Upper lobe of left lung (tissue), 6 donors: ENCODE results near the gene CACNB4. TPM values are rescaled to one million over a fixed set of nuclear protein-coding genes. Genes with fewer than 3 reads are reported as not detected.

Experiments used
- ATAC-seq, 2 donors: fragments of 200-7000 bp; cut with Tn5 transposase; one replicate each; pipeline ENCODE4 v1.9.1; 2022; ENCODE audit warnings: mild to moderate bottlenecking in 2 of 2, moderate library complexity in 2 of 2; ENCODE audit not compliant: low FRiP score in 2 of 2
- DNase-seq, 2 donors: peaks; one replicate each; pipeline ENCODE4 v3.0.0-alpha.2; 2019 to 2020
- H3K27ac ChIP-seq, 4 donors: fragments of 200-600 bp; sonication (generic); one replicate each; pipeline ENCODE4 v1.5.1; 2016 to 2019
- H3K27me3 ChIP-seq, 4 donors: fragments of 200-600 bp; sonication (generic); one replicate each; pipeline ENCODE4 v1.5.1; 2017 to 2019
- H3K36me3 ChIP-seq, 4 donors: fragments of 200-600 bp; sonication (generic); one replicate each; pipeline ENCODE4 v1.5.1; 2016 to 2019
- H3K4me1 ChIP-seq, 4 donors: fragments of 200-600 bp; sonication (generic); one replicate each; pipeline ENCODE4 v1.5.1; 2018 to 2019
- H3K4me3 ChIP-seq, 4 donors: fragments of 200-600 bp; sonication (generic); one replicate each; pipeline ENCODE4 v1.5.1; 2017 to 2019; ENCODE audit warnings: mild to moderate bottlenecking in 2 of 4, moderate library complexity in 1 of 4
- H3K9me3 ChIP-seq, 4 donors: fragments of 200-600 bp; sonication (generic); one replicate each; pipeline ENCODE4 v1.5.1; 2018 to 2019
- CTCF ChIP-seq, 6 experiments: fragments of 450-650 bp in 4 of 6; fragments of 200-600 bp in 2 of 6; sonication (generic) in 2 of 6; IDR thresholded peaks; one replicate each; pipeline ENCODE4 v1.5.1; 2016 to 2019; ENCODE audit warnings: antibody characterized with exemption in 6 of 6
- EP300 ChIP-seq, 4 donors: sonication (generic); formaldehyde crosslinking; IDR thresholded peaks; one replicate each; pipeline ENCODE4 v1.5.1; 2017; ENCODE audit warnings: antibody characterized with exemption in 4 of 4, control low read depth in 2 of 4
- POLR2A ChIP-seq, 4 donors: fragments of 450-650 bp; IDR thresholded peaks; one replicate each; pipeline ENCODE4 v1.5.1; 2016 to 2017; ENCODE audit warnings: antibody characterized with exemption in 4 of 4, mild to moderate bottlenecking in 2 of 4
- POLR2AphosphoS5 ChIP-seq, 2 donors: sonication (generic); formaldehyde crosslinking; IDR thresholded peaks; one replicate each; pipeline ENCODE4 v1.5.1; 2017; ENCODE audit warnings: antibody characterized with exemption in 2 of 2
- WGBS, 2 donors: methylation state at CpG; one replicate each; pipeline ENCODE4 v1.1.5; 2017 to 2018; 5-methylcytosine and 5-hydroxymethylcytosine counted together
- total RNA-seq, 6 donors: library from RNA; depleted of rRNA in 4 of 6; stranded (reverse); fragments of >200 nt in 4 of 6; gene quantifications; one replicate each; pipeline versions ENCODE4 v1.1.0 to v1.2.1, GENCODE V29; 2016 to 2021
- donor health status: DM: no; HTN: no; CAD: no; lungs with moderate emphysema.
- donor health status: DM: no; HTN: yes; CAD: no; lungs with severe emphysema.

The CACNB4 gene
- total RNA-seq, 6 donors from 2014 or later, result 7.7 to 21.0 (median 12.8) TPM

DNA sequence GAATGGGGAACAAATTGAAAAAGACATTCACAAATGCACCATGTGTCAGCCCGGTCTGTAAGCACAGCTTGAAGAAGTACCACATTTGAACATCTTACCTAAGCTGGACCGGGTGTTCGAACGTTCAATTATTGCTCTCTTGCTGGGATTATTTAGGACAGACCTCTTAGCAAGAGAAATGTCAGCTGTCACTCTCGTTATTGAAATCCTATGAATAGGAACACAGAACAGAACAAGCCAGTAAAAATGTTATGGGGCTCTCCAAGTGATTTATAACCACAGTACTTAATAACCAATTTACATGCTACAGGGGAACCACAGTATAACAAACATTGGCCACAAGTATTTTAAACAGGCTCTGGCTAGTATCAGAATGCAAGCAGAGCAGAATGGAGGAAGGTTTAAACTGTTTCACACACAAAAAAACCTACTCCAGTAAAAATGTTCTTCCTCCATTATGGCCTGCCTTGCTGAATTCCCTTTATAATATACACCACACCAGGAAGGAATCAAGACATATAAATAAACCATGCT, 238.2 kb downstream of the CACNB4 start:
- ATAC-seq, result no peak

DNA sequence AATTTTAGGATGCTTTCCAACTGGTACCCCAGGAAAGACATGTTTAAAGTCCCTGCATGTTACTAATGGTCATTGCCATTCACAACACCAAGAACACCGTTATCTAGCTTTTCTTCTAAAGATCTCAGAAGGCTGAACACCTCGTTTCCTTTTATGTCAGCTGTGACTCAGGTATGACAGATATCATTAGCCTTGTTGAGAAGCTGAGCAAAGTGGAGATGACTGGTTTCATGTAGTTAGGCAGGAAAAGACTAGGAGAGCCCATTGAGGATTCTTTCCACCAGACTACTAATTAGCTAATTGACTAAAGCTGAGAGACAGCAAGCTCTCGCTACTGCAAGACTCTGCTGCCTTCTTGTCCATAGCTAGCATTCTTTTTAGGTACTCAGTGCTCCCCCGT, 238.6 kb downstream of the CACNB4 start:
- ATAC-seq (no peak), DNase-seq (no peak)
- no peak for TF ChIP-seq POLR2AphosphoS5 (IDR thresholded peaks at IDR 0.05)
- TF ChIP-seq EP300 (IDR thresholded peaks at IDR 0.05), result no peak
- TF ChIP-seq CTCF (IDR thresholded peaks at IDR 0.05), result no peak
- TF ChIP-seq POLR2A (IDR thresholded peaks at IDR 0.05), result no peak
- Histone ChIP-seq H3K27ac (no peak overlapping the region), H3K4me3 (no peak overlapping the region), H3K4me1 (peaks cover 0 to 7% (median 0%) of the 10 kb centered on the region in 4 donors), H3K27me3 (no peaks in the 10 kb centered on the region), H3K36me3 (no peaks in the 10 kb centered on the region), H3K9me3 (no peaks in the 10 kb centered on the region)
- 93 to 99% methylated on average over 4 of the region's 4 CpGs for WGBS, 2 donors

More for the DNA sequence above, 238.2 kb downstream of the CACNB4 start:
- H3K27ac ChIP-seq, result no peak overlapping the region
- no peaks in the 10 kb centered on the region for H3K36me3 ChIP-seq
- DNase-seq, result no peak
- H3K27me3 ChIP-seq, result no peaks in the 10 kb centered on the region
- 94 to 97% methylated on average over 5 of the region's 5 CpGs for WGBS, 2 donors
- no peak for TF ChIP-seq CTCF (IDR thresholded peaks at IDR 0.05)
- no peak for TF ChIP-seq POLR2AphosphoS5 (IDR thresholded peaks at IDR 0.05)
- no peak for TF ChIP-seq POLR2A (IDR thresholded peaks at IDR 0.05)
- TF ChIP-seq EP300 (IDR thresholded peaks at IDR 0.05), result no peak
- H3K4me1 ChIP-seq, result peaks cover 0 to 7% (median 0%) of the 10 kb centered on the region in 4 donors
- no peaks in the 10 kb centered on the region for H3K9me3 ChIP-seq
- no peak overlapping the region for H3K4me3 ChIP-seq

- no peak overlapping the region for H3K27ac ChIP-seq
- DNase-seq, result peak in 1 of 2 donors; percentile 85
- H3K4me3 ChIP-seq, result no peak overlapping the region
- no peaks in the 10 kb centered on the region for H3K36me3 ChIP-seq
- no peaks in the 10 kb centered on the region for H3K9me3 ChIP-seq
- TF ChIP-seq POLR2A (IDR thresholded peaks at IDR 0.05), result no peak
- TF ChIP-seq POLR2AphosphoS5 (IDR thresholded peaks at IDR 0.05), result peak; percentile 38 to 50
- peak in 1 of 4 donors; percentile 51 for TF ChIP-seq EP300 (IDR thresholded peaks at IDR 0.05)
- TF ChIP-seq CTCF (IDR thresholded peaks at IDR 0.05), result no peak
- H3K27me3 ChIP-seq, result no peaks in the 10 kb centered on the region
- peak; percentile 59 to 93 for ATAC-seq
- H3K4me1 ChIP-seq, result peaks cover 0 to 18% (median 8%) of the 10 kb centered on the region in 4 donors
Measured at GRCh38 chr2:151857650-151858049, 241.2 kb downstream of the CACNB4 start.

- peaks cover 0 to 21% (median 8%) of the 10 kb centered on the region in 4 donors for H3K4me1 ChIP-seq
- no peak for DNase-seq
- no peak for ATAC-seq
- H3K27me3 ChIP-seq, result no peaks in the 10 kb centered on the region
- 69 to 78% methylated on average over 3 of the region's 3 CpGs for WGBS, 2 donors
- no peak overlapping the region for H3K4me3 ChIP-seq
- H3K9me3 ChIP-seq, result no peaks in the 10 kb centered on the region
- no peaks in the 10 kb centered on the region for H3K36me3 ChIP-seq
- H3K27ac ChIP-seq, result no peak overlapping the region
- TF ChIP-seq POLR2A (IDR thresholded peaks at IDR 0.05), result no peak
- TF ChIP-seq POLR2AphosphoS5 (IDR thresholded peaks at IDR 0.05), result no peak
- no peak for TF ChIP-seq CTCF (IDR thresholded peaks at IDR 0.05)
- TF ChIP-seq EP300 (IDR thresholded peaks at IDR 0.05), result no peak
Measured at GRCh38 chr2:151855111-151855510, 243.7 kb downstream of the CACNB4 start.
